GM19395 (cell line): ENCODE data around the gene ARHGEF26.

Experiments used
- ATAC-seq: cut with Tn5 transposase; IDR thresholded peaks from one replicate; pipeline ENCODE4 v1.9.1; 2021; ENCODE audit warnings: mild to moderate bottlenecking, moderate library complexity; ENCODE audit not compliant: unreplicated experiment

ARHGEF26 gene

DNA sequence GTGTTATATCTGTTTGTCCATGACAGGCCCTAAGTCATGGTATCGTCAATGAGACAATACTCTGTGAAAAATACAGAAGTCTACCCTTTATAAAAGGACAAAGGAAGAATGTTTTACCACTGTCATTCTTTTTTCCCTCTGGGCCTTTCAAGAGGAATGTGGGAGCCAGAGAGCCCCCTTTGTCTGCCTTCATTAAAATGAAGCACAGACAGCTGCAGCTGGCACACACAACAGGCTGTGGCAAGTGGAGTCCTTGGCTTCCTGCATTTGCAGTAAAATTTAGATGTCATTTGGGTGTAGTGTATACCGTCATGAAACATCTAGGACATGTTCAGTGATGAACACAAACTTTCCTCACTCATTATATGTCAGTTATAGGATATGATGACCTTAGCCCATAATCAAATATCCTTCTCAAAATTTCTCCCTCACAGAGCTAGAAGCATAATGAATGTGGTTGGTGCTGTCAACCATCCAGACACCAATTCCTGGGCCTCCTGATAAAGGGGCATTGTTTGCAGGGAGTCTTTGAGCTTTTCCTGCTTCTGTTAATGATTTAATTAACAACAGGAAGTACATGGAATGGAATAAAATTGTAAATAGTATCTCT, 126.7 kb downstream of the ARHGEF26 start:
- no peak for ATAC-seq

DNA sequence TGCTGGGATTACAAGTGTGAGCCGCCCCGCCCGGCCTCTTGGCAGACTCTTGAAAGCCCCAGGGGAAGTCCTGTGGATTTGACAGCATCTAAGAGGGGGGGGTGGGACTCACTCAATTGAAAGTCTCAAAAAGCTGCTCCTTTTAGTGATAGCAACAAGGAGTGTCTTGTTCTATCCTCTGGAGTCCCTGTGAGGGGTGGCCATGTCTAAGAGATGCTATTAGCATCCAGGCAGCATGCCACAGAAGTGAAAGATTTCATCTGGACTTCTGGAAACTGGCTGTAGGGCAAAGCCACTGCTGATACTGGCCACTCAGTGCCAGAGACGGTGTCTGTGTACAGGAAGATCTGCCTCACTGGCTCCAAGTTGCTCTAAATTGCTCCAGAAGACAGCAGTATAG, 129.1 kb downstream of the ARHGEF26 start:
- ATAC-seq = no peak

DNA sequence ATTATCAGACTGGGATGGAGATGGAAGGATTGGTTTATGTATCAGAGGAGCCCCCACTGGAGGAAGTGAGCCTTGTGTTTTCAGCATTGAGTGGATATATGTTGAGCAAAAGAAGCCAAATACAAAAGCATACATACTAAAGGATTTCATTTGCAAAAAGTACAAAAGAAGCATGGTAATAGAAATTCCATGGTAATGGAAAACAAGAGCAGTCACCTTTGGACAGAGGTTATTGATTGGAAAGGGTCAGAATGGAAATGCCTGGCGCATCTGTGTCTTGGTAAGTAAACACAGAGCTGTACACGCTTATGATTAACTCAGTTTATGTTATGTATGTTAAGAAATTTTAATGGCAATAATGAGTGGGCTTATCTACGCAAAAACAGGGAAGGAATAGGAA, 130.4 kb downstream of the ARHGEF26 start:
- no peak for ATAC-seq

DNA sequence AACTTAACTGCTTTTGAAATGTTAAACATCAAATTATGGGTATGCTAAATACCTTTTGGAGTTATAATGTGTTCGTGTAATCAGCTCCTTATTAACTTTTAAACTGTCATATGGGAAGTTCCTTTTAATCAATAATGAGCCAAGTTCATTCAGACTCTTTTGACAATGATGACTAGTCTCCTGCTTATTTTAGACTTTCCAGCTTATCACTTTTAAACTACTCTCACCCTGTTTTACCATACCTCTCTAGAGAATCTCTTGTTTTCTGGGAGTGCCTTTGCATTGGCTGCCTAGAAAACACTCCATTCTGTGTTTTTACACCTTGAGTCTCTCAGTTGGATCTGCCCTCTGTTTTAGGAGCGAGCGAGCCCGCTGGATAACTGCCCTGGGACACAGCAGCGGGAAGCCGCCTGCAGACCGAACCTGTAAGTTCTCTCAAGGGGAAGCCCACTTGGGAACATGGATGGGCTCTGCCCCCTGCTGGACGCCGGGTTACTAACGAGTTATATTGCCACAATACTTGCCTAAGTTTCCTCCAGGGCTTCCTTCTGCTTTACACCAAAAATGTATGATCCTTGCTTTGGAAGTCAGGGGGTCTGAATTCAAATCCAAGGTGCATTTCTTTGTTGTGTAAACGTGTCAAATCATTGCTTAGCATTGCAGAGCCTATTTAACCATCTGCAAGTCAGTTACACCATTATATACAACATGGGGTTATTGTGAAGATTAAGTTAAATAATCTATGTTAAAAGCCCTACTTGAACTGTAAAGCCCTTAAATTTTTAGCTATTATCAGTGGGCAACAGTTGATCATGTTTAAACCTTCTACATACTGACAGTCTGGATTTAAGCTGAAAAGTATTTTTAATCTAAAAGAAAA, 131.8 kb downstream of the ARHGEF26 start:
- peak; percentile 93 for ATAC-seq

DNA sequence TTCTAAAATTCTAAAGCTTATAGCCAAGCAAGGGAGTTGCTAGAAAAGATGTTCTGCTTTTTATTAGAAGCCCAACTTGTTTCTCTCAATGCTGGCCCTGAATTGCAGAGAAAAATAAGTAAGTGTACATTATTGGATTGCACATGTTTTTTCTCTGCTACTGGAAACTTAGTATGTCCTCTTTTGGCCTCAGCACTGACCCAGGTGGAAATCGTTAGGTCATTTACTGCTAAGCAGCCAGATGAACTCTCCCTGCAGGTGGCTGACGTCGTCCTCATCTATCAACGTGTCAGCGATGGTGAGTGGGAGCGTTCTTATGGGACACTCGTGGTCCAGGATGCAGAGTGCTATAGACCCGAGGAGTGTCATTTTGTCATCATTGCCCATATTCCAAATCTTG, 133.3 kb downstream of the ARHGEF26 start:
- ATAC-seq = no peak

DNA sequence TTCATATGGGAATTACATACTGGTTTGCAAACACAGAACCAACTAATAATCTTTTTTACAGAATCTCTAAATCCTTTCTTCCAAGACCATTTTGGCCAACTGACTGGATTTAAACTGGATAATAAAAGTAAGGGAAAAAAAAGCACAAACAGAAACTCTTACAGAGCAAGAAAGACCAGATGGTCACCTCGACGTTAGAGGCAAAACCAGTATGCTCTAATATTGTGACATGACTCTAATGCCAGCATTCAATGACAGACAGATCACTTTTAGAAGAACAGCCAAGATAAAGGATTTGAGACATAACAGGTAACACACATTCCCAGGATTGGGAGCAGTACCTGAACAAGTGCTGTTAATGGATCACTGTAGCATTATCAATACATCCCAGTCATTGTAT, 152.2 kb downstream of the ARHGEF26 start:
- no peak for ATAC-seq

DNA sequence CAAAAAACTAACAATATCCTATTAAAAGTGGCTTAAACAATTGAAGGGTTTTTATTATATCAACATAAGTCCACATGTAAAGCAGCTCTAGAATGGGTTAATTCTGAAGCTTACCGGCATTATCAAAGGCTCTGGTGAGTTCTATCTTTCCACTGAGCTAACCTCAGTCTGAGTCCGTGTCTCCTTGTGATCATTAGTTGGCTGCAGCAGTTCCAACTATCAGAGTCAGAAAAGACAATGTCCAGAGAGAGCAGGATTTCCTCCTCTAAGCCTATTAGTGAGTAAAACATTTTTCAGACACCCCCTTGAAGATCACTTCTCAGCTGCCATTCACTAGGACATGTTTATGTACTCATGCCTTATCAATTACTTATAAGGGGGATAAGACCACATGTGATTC, 153.2 kb downstream of the ARHGEF26 start:
- ATAC-seq = no peak

DNA sequence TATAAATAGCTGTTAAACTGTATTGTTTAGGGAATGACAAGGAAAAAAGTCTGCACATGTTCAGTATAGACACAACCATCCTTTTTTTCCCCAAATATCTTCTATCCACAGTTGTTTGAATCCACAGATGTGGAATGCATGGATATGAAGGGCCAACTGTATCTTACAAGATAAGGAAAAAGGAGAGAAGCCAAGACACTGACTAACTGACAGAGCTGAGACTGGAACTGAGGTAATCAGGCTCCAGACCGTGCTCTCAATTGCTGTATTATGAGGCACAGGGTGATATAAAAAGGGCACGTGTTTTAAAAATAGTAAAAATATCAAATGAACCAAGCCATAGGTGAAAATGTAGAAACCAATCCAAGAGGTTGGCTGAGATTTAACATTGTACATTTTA, 154.1 kb downstream of the ARHGEF26 start:
- no peak for ATAC-seq

DNA sequence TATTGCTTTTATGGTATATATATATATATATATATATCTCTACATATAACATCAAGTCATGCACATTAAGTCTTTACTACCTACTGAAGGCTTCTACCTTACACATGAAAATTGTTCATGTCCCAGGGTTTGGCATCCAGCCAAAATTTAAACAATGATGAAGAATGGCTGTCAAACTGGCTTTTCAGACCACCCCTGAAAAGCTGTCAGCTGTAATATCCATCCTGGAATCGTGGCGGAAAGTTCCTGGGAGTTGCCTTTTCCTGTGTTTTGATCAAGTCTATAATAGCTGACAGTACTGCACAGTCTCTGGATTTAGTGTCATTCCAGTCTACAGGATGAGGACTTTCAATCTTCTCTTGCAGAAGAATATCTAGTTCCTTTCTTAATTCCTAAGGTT, 154.8 kb downstream of the ARHGEF26 start:
- no peak for ATAC-seq

DNA sequence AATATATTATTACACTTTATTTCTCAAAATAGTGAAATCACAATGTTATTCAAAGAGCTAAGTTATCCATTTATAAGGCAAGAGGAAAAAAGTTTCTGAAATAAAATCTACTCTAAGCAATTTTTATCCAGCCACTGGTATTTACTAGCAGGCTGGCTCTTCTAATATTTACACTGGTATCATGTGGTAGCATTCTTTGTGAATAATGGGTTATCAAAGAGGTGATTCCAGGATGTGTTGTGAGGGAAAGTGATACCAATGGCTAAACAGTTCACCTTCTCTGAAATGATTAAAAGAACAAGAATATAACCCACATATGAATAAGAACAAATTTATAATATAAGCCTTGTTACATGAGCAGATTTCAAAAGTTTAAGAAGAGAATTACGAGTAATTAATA, 159.0 kb downstream of the ARHGEF26 start:
- no peak for ATAC-seq

DNA sequence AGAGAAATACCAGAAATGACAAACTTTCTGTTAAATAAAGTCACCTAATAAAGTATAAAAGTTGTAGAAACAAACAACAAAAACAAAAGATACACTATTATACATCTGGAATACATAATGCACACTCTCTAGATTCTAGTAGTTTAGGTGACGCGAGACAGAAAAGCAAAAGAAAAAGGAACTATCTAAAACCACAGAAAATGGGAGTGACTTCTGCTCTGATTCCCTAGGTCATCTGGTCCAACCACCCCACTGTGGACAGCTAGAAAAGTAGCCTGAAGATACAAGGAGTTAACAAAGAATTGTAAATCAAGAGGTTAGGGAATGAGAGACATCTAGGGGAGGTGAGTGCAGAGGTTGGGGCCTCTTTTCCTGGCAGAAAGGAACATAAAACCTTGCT, 164.0 kb downstream of the ARHGEF26 start:
- peak; percentile 72 for ATAC-seq

DNA sequence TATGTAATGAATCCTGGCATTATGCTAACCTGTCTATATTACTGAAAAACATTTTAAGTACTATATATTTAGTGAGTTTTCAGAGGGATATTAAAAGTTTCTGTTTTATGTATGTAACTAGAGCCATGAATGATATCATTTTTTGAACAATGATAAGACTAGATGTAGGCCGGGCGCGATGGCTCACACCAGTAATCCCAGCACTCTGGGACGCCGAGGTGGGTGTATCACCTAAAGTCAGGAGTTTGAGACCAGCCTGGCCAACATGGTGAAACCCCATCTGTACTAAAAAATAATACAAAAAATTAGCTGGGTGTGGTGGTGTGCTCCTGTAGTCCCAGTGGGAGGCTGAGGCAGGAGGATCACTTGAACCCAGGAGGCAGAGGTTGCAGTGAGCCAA, 169.0 kb downstream of the ARHGEF26 start:
- no peak for ATAC-seq

DNA sequence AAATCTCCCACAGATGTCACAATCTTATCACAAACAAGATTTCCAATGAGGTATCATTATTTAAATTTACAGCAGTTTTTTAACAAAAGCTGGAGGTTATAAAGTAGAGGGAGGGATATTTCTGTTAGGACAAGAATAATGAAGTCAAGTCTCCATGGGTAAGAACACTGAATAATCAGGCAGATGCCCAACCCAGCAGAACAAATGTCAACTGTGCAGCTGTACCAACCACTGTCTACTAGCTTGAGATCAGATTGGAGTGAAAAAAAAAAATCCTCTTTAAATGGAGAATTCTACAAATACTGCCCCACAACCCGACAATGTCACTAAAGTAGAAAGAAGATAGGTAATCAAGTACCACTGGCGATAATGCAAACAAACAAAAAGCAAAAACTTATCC, 172.8 kb downstream of the ARHGEF26 start:
- no peak for ATAC-seq

DNA sequence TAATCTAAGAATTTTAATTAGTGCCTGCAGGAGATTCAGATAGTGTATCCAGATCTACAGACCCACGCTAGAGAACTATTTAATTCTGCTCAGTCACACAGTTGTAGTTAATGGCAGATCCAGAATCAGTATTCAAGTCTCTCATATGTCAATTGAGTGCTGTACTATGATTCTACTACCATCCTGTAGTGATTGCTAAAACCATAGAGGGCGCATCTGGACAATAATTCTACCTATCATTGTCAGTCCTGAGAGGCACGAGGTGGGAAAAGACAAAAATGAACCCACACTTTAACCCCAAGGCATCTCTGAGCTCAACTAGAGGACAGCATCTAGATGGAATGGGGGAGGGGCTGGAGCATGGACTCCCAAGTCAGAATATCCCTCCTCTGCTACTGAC, 180.4 kb downstream of the ARHGEF26 start:
- ATAC-seq = no peak

DNA sequence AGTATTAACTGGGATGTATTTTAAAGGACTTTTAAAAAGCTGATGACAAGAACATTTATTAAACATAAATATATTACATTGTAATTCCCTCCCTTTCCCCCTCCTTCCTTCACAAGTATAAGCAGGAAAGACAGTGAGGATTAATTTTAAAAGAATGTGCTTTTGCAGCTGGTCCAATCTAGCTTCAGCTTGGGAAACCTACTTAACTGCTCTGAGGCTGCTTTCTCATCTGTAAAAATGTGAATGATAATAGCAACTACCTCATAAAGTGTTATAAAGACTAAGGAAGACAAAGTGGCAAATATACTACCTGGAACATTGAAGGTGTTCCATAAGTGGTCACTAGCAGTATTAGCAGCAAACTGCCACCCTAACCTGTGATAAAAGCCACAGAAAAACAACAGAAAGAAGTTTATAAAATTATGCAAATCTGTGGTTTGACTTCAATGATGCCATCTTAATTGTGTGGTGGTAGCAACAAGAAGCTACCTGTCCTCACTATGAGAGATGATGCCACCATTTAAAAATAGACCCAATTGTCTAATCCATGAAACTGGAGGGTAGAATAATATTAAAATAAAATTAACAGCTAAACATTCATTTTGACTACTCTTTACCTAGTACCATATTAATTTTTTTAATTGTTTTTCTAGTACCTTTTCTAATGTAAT, 183.1 kb downstream of the ARHGEF26 start:
- no peak for ATAC-seq

DNA sequence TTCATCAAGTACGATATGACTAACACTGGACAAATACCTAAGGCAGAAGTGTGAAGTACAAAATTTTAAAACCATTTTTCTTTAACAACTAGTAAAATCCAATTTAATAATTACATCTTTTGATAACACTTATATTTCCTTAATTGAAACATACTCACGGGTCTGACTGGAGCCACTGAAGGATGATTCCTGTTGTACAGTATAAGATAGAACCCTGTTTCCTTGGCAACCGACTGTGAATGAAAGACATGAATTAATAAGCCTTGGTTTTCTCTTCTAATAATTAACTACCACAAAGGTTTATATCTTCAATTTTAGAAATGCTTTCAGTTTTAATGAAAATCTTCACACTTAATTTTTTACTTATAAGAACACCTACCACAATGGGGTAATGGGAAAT, 183.7 kb downstream of the ARHGEF26 start:
- peak; percentile 65 for ATAC-seq

DNA sequence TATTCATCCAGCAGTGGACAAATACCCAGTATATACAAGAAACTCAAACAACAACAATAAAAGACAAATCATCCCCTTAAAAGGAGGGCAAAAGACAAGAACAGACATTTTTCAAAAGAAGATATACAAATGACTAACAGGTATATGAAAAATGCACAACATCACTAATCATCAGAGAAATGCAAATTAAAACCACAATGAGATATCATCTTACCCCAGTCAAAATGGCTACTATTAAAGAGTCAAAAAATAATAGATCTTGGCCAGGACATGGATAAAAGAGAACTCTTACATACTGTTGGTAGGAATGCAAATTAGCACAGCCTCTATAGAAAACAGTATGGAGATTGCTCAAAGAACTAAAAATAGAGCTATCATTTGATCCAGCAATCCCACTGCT, 186.2 kb downstream of the ARHGEF26 start:
- no peak for ATAC-seq
